Measurements from ENCODE around the gene ICA1L. TPM values are rescaled to one million over a fixed set of nuclear protein-coding genes. Genes with fewer than 3 reads are reported as not detected.

The ICA1L gene
- total and polyA plus RNA-seq, 2 of the 4 experiments (the other 2 are of a cell fraction), result 1.7 to 1.8 TPM

DNA sequence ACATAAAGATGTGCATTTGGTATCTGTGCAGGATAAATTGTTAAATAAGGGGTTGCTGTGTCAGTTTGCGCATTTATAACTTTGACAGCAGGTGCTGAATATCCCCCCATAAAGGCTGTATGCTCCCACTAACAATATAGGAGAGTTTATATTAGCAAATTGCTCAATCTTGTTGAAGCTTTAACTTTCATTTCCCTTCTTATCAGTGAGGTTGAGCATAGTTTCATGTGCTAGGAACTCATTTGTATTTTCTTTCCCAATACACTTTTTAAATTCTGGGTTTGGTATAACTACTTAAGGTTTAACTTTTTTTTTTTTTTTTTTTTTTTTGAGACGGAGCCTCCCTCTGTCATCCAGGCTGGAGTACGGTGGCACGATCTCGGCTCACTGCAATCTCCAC lies 147.8 kb downstream of the ICA1L start:
- ChIA-PET CTCF (no interaction called here), POLR2A (ENCODE audit: unreplicated experiment) (no interaction called here)
- no peak overlapping the region for H3K23ac ChIP-seq (ENCODE audit: low read depth, low read length)
- no peak overlapping the region for H4K8ac ChIP-seq (ENCODE audit: low read depth in 2 of 2, low read length in 2 of 2)
- H2BK20ac ChIP-seq (ENCODE audit: low read depth, low read length), result no peak overlapping the region
- no peak overlapping the region for H2BK5ac ChIP-seq (ENCODE audit: low read depth, low read length, poor library complexity, severe bottlenecking)
- no peaks in the 10 kb centered on the region for H3K27me3 ChIP-seq (ENCODE audit: control insufficient read depth, insufficient read depth, low read length)
- H3K18ac ChIP-seq (ENCODE audit: low read depth, low read length), result no peak overlapping the region
- no peak for ATAC-seq (ENCODE audit: low read depth)
- H3K4me2 ChIP-seq (ENCODE audit: low read depth, low read length), result no peak overlapping the region
- no peak for TF ChIP-seq FOS (IDR thresholded peaks at IDR 0.05; ENCODE audit: low read depth, low read length)
- no peak for TF ChIP-seq POLR2A (IDR thresholded peaks at IDR 0.05; ENCODE audit: low read depth, low read length)
- TF ChIP-seq SMC3 (IDR thresholded peaks at IDR 0.05; ENCODE audit: low read depth, low read length), result no peak
- TF ChIP-seq MXI1 (IDR thresholded peaks at IDR 0.05; ENCODE audit: borderline replicate concordance, low read depth, low read length), result no peak
- no peak for TF ChIP-seq USF2 (IDR thresholded peaks at IDR 0.05; ENCODE audit: low read depth, low read length)
- no peak for TF ChIP-seq RAD21 (IDR thresholded peaks at IDR 0.05; ENCODE audit: low read length)
- TF ChIP-seq RCOR1 (IDR thresholded peaks at IDR 0.05; ENCODE audit: insufficient replicate concordance, low read length), result no peak
- TF ChIP-seq, protein P1, sequence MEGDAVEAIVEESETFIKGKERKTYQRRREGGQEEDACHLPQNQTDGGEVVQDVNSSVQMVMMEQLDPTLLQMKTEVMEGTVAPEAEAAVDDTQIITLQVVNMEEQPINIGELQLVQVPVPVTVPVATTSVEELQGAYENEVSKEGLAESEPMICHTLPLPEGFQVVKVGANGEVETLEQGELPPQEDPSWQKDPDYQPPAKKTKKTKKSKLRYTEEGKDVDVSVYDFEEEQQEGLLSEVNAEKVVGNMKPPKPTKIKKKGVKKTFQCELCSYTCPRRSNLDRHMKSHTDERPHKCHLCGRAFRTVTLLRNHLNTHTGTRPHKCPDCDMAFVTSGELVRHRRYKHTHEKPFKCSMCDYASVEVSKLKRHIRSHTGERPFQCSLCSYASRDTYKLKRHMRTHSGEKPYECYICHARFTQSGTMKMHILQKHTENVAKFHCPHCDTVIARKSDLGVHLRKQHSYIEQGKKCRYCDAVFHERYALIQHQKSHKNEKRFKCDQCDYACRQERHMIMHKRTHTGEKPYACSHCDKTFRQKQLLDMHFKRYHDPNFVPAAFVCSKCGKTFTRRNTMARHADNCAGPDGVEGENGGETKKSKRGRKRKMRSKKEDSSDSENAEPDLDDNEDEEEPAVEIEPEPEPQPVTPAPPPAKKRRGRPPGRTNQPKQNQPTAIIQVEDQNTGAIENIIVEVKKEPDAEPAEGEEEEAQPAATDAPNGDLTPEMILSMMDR (conservative IDR thresholded peaks at IDR 0.05; ENCODE audit: low read depth, low read length), result no peak
- TF ChIP-seq MAZ (IDR thresholded peaks at IDR 0.05; ENCODE audit: borderline replicate concordance, low read depth, low read length), result no peak
- TF ChIP-seq, protein P2, sequence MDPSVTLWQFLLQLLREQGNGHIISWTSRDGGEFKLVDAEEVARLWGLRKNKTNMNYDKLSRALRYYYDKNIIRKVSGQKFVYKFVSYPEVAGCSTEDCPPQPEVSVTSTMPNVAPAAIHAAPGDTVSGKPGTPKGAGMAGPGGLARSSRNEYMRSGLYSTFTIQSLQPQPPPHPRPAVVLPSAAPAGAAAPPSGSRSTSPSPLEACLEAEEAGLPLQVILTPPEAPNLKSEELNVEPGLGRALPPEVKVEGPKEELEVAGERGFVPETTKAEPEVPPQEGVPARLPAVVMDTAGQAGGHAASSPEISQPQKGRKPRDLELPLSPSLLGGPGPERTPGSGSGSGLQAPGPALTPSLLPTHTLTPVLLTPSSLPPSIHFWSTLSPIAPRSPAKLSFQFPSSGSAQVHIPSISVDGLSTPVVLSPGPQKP (IDR thresholded peaks at IDR 0.05; ENCODE audit: borderline replicate concordance, low read depth, low read length), result no peak
- no peak for TF ChIP-seq RFX5 (IDR thresholded peaks at IDR 0.05; ENCODE audit: low read depth, low read length)
- no peak for TF ChIP-seq CHD1 (IDR thresholded peaks at IDR 0.05; ENCODE audit: low read depth, low read length)
- TF ChIP-seq BHLHE40 (IDR thresholded peaks at IDR 0.05; ENCODE audit: low read depth, low read length), result no peak
- TF ChIP-seq NFE2L2 (IDR thresholded peaks at IDR 0.05; ENCODE audit: low read depth, low read length), result no peak
- TF ChIP-seq CEBPB (IDR thresholded peaks at IDR 0.05; ENCODE audit: low read depth, low read length), result no peak
- no peak for TF ChIP-seq MAFK (IDR thresholded peaks at IDR 0.05; ENCODE audit: low read depth, low read length)
- in situ Hi-C loops (cut with MboI; ENCODE audit: low sequenced_read_pairs), result no loop called here
- H3K4ac ChIP-seq (ENCODE audit: low read depth, low read length), result no peak overlapping the region
- H3K56ac ChIP-seq (ENCODE audit: extremely low read depth, insufficient read depth, low read length), result no peak overlapping the region
- H2AK9ac ChIP-seq (replicated peaks; ENCODE audit: low read depth, low read length, poor library complexity), result no peak overlapping the region
- no peak overlapping the region for H3K9ac ChIP-seq (ENCODE audit: low read depth, low read length)
- no CpG with 5 or more reads among the region's 5 CpGs for WGBS, 2 experiments (ENCODE audit: extremely low coverage in 2 of 2, insufficient read length in 1 of 2)
- H3K4me1 ChIP-seq (ENCODE audit: control insufficient read depth, insufficient read depth, low read length), result peaks cover 3% of the 10 kb centered on the region; the same call in 1 of the 2 replicates
- H3K27ac ChIP-seq (ENCODE audit: insufficient read depth, low read length), result no peak overlapping the region
- DNase-seq, result no peak
- BruUV-seq (replicated peaks), result no TSS peak
- no peak overlapping the region for H4K5ac ChIP-seq (ENCODE audit: low read depth, low read length)
- intact Hi-C loops (cut with micrococcal nuclease), result no loop called here
- H3K9me3 ChIP-seq (ENCODE audit: control insufficient read depth, insufficient read depth, low read length), result no peaks in the 10 kb centered on the region
- no peak overlapping the region for H3K14ac ChIP-seq (replicated peaks; ENCODE audit: low read depth, low read length)
- H3K4me3 ChIP-seq (ENCODE audit: insufficient read depth, low read depth, low read length), result no peak overlapping the region
- no peaks in the 10 kb centered on the region for H3K9me1 ChIP-seq (ENCODE audit: insufficient read depth, low read length)
- H3K36me3 ChIP-seq (ENCODE audit: control insufficient read depth, insufficient read depth, low read length), result 0 out of 2 replicates have a peak, but pooled peaks cover 1% of the 10 kb centered on the region
- no peak overlapping the region for H2BK120ac ChIP-seq (ENCODE audit: low read depth, low read length)
- H4K20me1 ChIP-seq (ENCODE audit: insufficient read depth, low read length), result no peaks in the 10 kb centered on the region
- H3K79me1 ChIP-seq (ENCODE audit: low read depth in 1 of 2, low read length in 2 of 2), result no peaks in the 10 kb centered on the region
- H4K91ac ChIP-seq (ENCODE audit: insufficient read depth, low read depth, low read length), result no peak overlapping the region
- no peak overlapping the region for H2AK5ac ChIP-seq (ENCODE audit: low read depth, low read length)
- dilution Hi-C loops (cut with HindIII; ENCODE audit: low sequenced_read_pairs, unreplicated experiment), result no loop called here
- H2BK15ac ChIP-seq (ENCODE audit: low read depth, low read length), result no peak overlapping the region
- H2AFZ ChIP-seq (replicated peaks; ENCODE audit: low read length, poor library complexity), result no peak overlapping the region

Data from IMR-90 (cell line).